HepG2 (cell line): ENCODE data around the gene TMEM19. TPM values are rescaled to one million over a fixed set of nuclear protein-coding genes. Genes with fewer than 3 reads are reported as not detected.

Source experiments
- AHR ChIP-seq: IDR thresholded peaks from 2 replicates; pipeline ENCODE4 v1.6.1; 2018; ENCODE audit warnings: missing genetic modification reagents, missing compliant biosample characterization
- CREM ChIP-seq, 2 experiments: sonication (generic) in 1 of 2; formaldehyde crosslinking in 1 of 2; IDR thresholded peaks; 2 replicates each; pipeline versions ENCODE4 v1.4.0 to v1.6.1; 2016 to 2020; ENCODE audit warnings: antibody characterized with exemption in 1 of 2, mild to moderate bottlenecking in 1 of 2, missing genetic modification reagents in 1 of 2
- DNMT1 ChIP-seq: sonication (generic); formaldehyde crosslinking; IDR thresholded peaks from 2 replicates; pipeline ENCODE4 v1.5.1; 2020; ENCODE audit warnings: mild to moderate bottlenecking, missing genetic modification reagents
- ETV5 ChIP-seq: IDR thresholded peaks from 2 replicates; pipeline ENCODE4 v1.6.1; 2018; ENCODE audit warnings: missing biosample characterization, missing genetic modification reagents, inconsistent platforms, borderline replicate concordance
- GTF3A ChIP-seq: sonication (generic); formaldehyde crosslinking; conservative IDR thresholded peaks from 2 replicates; pipeline ENCODE4 v1.4.0; 2020; ENCODE audit warnings: mild to moderate bottlenecking, missing genetic modification reagents
- HDAC1 ChIP-seq: sonication (generic); formaldehyde crosslinking; IDR thresholded peaks from 2 replicates; pipeline ENCODE4 v1.5.1; 2020; ENCODE audit warnings: mild to moderate bottlenecking, missing genetic modification reagents
- HIVEP1 ChIP-seq: sonication (generic); formaldehyde crosslinking; IDR thresholded peaks from 2 replicates; pipeline ENCODE4 v1.4.0; 2020; ENCODE audit warnings: mild to moderate bottlenecking, missing genetic modification reagents
- IRX3 ChIP-seq: sonication (generic); formaldehyde crosslinking; IDR thresholded peaks from 2 replicates; pipeline ENCODE4 v1.8.1; 2023; ENCODE audit warnings: mild to moderate bottlenecking, low read depth, missing genetic modification reagents, borderline replicate concordance
- MTA1 ChIP-seq: sonication (generic); formaldehyde crosslinking; IDR thresholded peaks from 2 replicates; pipeline ENCODE4 v1.4.0; 2020; ENCODE audit warnings: missing genetic modification reagents, mild to moderate bottlenecking, borderline replicate concordance
- NFE2L2 ChIP-seq: fragments of 150-350 bp; IDR thresholded peaks from 2 replicates; pipeline ENCODE4 v1.6.1; 2014; ENCODE audit warnings: low read length
- RCOR2 ChIP-seq: IDR thresholded peaks from 2 replicates; pipeline ENCODE4 v1.6.1; 2016; ENCODE audit warnings: missing biosample characterization, missing genetic modification reagents
- STAT5B ChIP-seq: sonication (generic); formaldehyde crosslinking; IDR thresholded peaks from 2 replicates; pipeline ENCODE4 v1.4.0; 2020; ENCODE audit warnings: missing genetic modification reagents
- THAP9 ChIP-seq: sonication (generic); formaldehyde crosslinking; IDR thresholded peaks from 2 replicates; pipeline ENCODE4; 2020; ENCODE audit warnings: missing genetic modification reagents, mild to moderate bottlenecking, borderline replicate concordance
- ZBTB14 ChIP-seq: sonication (generic); formaldehyde crosslinking; IDR thresholded peaks from 2 replicates; pipeline ENCODE4 v1.4.0; 2020; ENCODE audit warnings: missing genetic modification reagents
- ZNF441 ChIP-seq: sonication (generic); formaldehyde crosslinking; IDR thresholded peaks from 2 replicates; pipeline ENCODE4 v1.7.0; 2021; ENCODE audit warnings: missing genetic modification reagents, borderline replicate concordance
- ZNF569 ChIP-seq: sonication (generic); formaldehyde crosslinking; IDR thresholded peaks from 2 replicates; pipeline ENCODE4 v1.5.0; 2020; ENCODE audit warnings: mild to moderate bottlenecking, missing genetic modification reagents, moderate library complexity, borderline replicate concordance
- ZNF580 ChIP-seq: IDR thresholded peaks from 2 replicates; pipeline ENCODE4 v1.6.1; 2016; ENCODE audit warnings: low read depth, borderline replicate concordance
- ZNF660 ChIP-seq: sonication (generic); formaldehyde crosslinking; IDR thresholded peaks from 2 replicates; pipeline ENCODE4 v1.5.1; 2020; ENCODE audit warnings: mild to moderate bottlenecking, low read depth, missing genetic modification reagents, borderline replicate concordance
- ZNF781 ChIP-seq: sonication (generic); formaldehyde crosslinking; IDR thresholded peaks from 2 replicates; pipeline ENCODE4 v1.5.1; 2020; ENCODE audit warnings: borderline replicate concordance, mild to moderate bottlenecking, missing genetic modification reagents; ENCODE audit errors: not compliant biosample characterization
- ZSCAN9 ChIP-seq: IDR thresholded peaks from 2 replicates; pipeline ENCODE4 v1.6.1; 2016; ENCODE audit warnings: borderline replicate concordance
- polyA plus RNA-seq, 8 experiments: library from polyadenylated mRNA; depleted of rRNA in 3 of 8; stranded (reverse) in 7 of 8; unstranded in 1 of 8; fragments of >200 nt; fragmentation: Illumina TruSeq in 4 of 8; extraction: Trizol in 4 of 8; gene quantifications; 2 replicates each; pipeline versions ENCODE4 v1.2.1 to v1.2.3, GENCODE V29; 2011 to 2016; ENCODE audit warnings: low read depth in 4 of 8, missing spikeins in 1 of 8, mixed read lengths in 1 of 8; ENCODE audit not compliant: insufficient read depth in 1 of 8
- total RNA-seq, 5 experiments: library from RNA; depleted of rRNA; stranded (reverse); fragments of >200 nt; fragmentation: Illumina TruSeq; extraction: Trizol; gene quantifications; 2 replicates each; pipeline ENCODE4 v1.2.3, GENCODE V29; 2016; ENCODE audit warnings: low read depth in 1 of 5
- TF ChIP-seq, protein P1 (sequence below): sonication (generic); formaldehyde crosslinking; IDR thresholded peaks from 2 replicates; pipeline ENCODE4 v1.8.1; 2023; ENCODE audit warnings: missing genetic modification reagents, mild to moderate bottlenecking, borderline replicate concordance
- TF ChIP-seq, protein P2 (sequence below): sonication (generic); formaldehyde crosslinking; IDR thresholded peaks from 2 replicates; pipeline ENCODE4 v1.4.0; 2020; ENCODE audit warnings: mild to moderate bottlenecking, missing genetic modification reagents

TMEM19 gene
- total and polyA plus RNA-seq, 2 of the 13 experiments (the other 11 are each of a cell fraction or from before 2014, with no cell fraction given) = 16.9 to 22.5 TPM

DNA sequence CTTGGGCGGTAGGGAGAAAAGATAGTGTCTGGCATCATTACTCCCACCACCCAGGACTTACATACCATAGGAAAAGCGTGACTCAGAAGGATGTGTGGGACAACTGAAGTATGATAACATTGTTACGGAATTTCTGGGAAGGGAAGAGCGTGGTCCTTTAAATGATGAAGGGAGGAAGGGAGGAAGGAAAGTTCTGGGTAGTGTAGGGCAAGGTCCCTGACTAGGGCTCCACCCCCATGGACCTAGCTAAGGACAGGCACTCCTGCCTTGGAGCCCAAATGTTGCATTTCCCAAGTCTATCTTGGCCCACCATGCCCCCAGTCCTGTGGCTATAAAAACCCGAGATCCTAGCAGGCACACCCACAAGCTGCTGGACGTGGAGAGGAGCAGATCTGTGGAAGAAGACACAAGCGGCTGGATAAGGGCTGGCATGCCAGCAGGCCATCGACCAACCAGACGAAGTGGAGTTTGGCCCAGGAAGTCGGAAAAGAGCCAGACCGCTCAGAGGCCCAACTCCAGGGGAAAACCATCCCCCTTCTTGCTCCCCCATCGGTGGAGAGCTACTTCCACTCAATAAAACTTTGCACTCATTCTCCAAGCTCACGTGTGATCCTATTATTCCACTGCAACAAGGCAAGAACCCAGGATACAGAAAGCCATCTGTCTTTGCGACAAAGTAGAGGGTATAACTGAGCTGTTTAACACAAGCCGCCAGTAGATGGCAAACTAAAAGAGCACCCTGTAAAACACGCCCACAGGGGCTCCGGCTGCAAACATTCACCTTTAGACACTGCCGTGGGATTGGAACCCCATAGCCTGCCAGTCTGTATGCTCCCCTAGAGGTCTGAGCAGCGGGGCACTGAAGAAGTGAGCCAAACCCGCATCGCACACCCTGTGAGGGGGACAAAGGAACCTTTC lies 45.8 kb downstream of the TMEM19 start (continued):
- TF ChIP-seq IRX3 (CRISPR knock-in tag) = no peak
- TF ChIP-seq HDAC1 (CRISPR knock-in tag) = no peak
- TF ChIP-seq ZSCAN9 (CRISPR knock-in tag) = no peak
- TF ChIP-seq RCOR2 = 0 out of 2 replicates have a peak, but pooled peaks have one; percentile 12
- TF ChIP-seq ZNF781 (CRISPR knock-in tag) = peak; percentile 60
- TF ChIP-seq, protein P1, sequence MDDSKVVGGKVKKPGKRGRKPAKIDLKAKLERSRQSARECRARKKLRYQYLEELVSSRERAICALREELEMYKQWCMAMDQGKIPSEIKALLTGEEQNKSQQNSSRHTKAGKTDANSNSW (CRISPR knock-in tag) = no peak
- TF ChIP-seq ZNF660 (CRISPR knock-in tag) = no peak
- peak; percentile 21; the same call in 1 of the 2 replicates for TF ChIP-seq DNMT1 (CRISPR knock-in tag)
- TF ChIP-seq MTA1 (CRISPR knock-in tag) = peak; percentile 42; the same call in 1 of the 2 replicates
- TF ChIP-seq, protein P2, sequence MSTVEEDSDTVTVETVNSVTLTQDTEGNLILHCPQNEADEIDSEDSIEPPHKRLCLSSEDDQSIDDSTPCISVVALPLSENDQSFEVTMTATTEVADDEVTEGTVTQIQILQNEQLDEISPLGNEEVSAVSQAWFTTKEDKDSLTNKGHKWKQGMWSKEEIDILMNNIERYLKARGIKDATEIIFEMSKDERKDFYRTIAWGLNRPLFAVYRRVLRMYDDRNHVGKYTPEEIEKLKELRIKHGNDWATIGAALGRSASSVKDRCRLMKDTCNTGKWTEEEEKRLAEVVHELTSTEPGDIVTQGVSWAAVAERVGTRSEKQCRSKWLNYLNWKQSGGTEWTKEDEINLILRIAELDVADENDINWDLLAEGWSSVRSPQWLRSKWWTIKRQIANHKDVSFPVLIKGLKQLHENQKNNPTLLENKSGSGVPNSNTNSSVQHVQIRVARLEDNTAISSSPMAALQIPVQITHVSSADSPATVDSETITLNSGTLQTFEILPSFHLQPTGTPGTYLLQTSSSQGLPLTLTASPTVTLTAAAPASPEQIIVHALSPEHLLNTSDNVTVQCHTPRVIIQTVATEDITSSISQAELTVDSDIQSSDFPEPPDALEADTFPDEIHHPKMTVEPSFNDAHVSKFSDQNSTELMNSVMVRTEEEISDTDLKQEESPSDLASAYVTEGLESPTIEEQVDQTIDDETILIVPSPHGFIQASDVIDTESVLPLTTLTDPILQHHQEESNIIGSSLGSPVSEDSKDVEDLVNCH (CRISPR knock-in tag) = no peak
- TF ChIP-seq ZNF441 (CRISPR knock-in tag) = no peak
- TF ChIP-seq STAT5B = no peak
- no peak for TF ChIP-seq NFE2L2
- no peak; the same call in 1 of the 2 replicates for TF ChIP-seq CREM (IDR thresholded peaks at IDR 0.05)
- TF ChIP-seq CREM (CRISPR knock-in tag; IDR thresholded peaks at IDR 0.05) = no peak
- no peak for TF ChIP-seq ZBTB14 (CRISPR knock-in tag)
- TF ChIP-seq ZNF580 = no peak
- TF ChIP-seq ZNF569 = no peak
- no peak for TF ChIP-seq THAP9 (CRISPR knock-in tag)
- TF ChIP-seq ETV5 (CRISPR knock-in tag) = no peak
- 0 out of 2 replicates have a peak, but pooled peaks have one; percentile 48 for TF ChIP-seq AHR
- TF ChIP-seq GTF3A = no peak
- TF ChIP-seq HIVEP1 (CRISPR knock-in tag) = peak; percentile 54; the same call in 1 of the 2 replicates
